ENCODE data around the gene CPSF3. TPM values are rescaled to one million over a fixed set of nuclear protein-coding genes. Genes with fewer than 3 reads are reported as not detected.

CPSF3 gene
- total RNA-seq, 1 donor from 2014 or later = 40.3 TPM

- no peaks in the 10 kb centered on the region for H3K27me3 ChIP-seq (ENCODE audit: insufficient read depth, low read length)
- peaks cover 12% of the 10 kb centered on the region for H3K36me3 ChIP-seq (ENCODE audit: insufficient read depth, low read length)
- no peaks in the 10 kb centered on the region for H3K9me3 ChIP-seq (ENCODE audit: insufficient read depth, low read depth, low read length)
- H4K20me1 ChIP-seq (ENCODE audit: insufficient read depth, low read length) = peaks cover 2% of the 10 kb centered on the region
- peak overlapping the region; percentile 55 for H3K4me2 ChIP-seq (ENCODE audit: low read length)
- peak overlapping the region; percentile 79 for H3K27ac ChIP-seq (ENCODE audit: low read depth, low read length)
- H3K4me3 ChIP-seq (ENCODE audit: insufficient read depth, low read depth, low read length) = no peak overlapping the region
- Mint-ChIP-seq H3K4me3 (ENCODE audit: unreplicated experiment) (peak overlapping the region; percentile 54), H3K27ac (ENCODE audit: unreplicated experiment) (peak overlapping the region; percentile 91), H3K27me3 (ENCODE audit: low read depth, unreplicated experiment) (no peaks in the 10 kb centered on the region), H3K36me3 (ENCODE audit: low read depth, unreplicated experiment) (peaks cover 41% of the 10 kb centered on the region), H3K9me3 (ENCODE audit: unreplicated experiment) (no peaks in the 10 kb centered on the region), H3K4me1 (ENCODE audit: low read depth, unreplicated experiment) (peaks cover 47% of the 10 kb centered on the region)
- H2AFZ ChIP-seq (ENCODE audit: low read depth, low read length) = no peak overlapping the region
- TF ChIP-seq EZH2 (IDR thresholded peaks at IDR 0.05; ENCODE audit: insufficient read depth, low read length) = no peak
- TF ChIP-seq, protein P1, sequence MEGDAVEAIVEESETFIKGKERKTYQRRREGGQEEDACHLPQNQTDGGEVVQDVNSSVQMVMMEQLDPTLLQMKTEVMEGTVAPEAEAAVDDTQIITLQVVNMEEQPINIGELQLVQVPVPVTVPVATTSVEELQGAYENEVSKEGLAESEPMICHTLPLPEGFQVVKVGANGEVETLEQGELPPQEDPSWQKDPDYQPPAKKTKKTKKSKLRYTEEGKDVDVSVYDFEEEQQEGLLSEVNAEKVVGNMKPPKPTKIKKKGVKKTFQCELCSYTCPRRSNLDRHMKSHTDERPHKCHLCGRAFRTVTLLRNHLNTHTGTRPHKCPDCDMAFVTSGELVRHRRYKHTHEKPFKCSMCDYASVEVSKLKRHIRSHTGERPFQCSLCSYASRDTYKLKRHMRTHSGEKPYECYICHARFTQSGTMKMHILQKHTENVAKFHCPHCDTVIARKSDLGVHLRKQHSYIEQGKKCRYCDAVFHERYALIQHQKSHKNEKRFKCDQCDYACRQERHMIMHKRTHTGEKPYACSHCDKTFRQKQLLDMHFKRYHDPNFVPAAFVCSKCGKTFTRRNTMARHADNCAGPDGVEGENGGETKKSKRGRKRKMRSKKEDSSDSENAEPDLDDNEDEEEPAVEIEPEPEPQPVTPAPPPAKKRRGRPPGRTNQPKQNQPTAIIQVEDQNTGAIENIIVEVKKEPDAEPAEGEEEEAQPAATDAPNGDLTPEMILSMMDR (IDR thresholded peaks at IDR 0.05; ENCODE audit: insufficient read depth, low read depth, low read length) = no peak
- FAIRE-seq (peak; percentile 32), DNase-seq (ENCODE audit: low read depth) (peak; percentile 64)
- peaks cover 44% of the 10 kb centered on the region for H3K4me1 ChIP-seq (ENCODE audit: insufficient read depth, low read length)
- H3K9ac ChIP-seq (ENCODE audit: low read length) = peak overlapping the region; percentile 61
- H3K79me2 ChIP-seq (ENCODE audit: insufficient read depth, low read length) = no peaks in the 10 kb centered on the region
These were observed 44.7 kb upstream of the CPSF3 start for GRCh38 chr2:9378433-9379390.

DNA sequence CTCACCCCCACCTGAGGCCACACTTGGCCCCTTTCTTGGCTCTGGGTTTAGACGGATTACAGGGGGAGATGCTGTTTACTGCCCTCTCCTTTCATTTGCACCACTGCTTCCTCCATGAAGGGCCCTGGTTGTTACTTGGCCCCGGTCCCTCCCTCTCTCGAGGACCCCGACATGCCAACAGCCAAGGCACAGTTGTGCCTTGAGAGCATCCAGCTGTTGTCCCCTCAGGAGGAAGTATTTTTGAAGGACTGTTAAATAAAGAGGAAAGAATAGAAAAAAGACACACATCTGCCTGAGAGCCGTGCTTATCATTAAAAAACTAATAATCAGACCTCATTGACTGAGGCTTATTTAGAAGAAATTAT is 44.1 kb upstream of the CPSF3 start:
- Histone ChIP-seq H3K9me3 (ENCODE audit: insufficient read depth, low read depth, low read length) (no peaks in the 10 kb centered on the region), H3K27me3 (ENCODE audit: insufficient read depth, low read length) (no peaks in the 10 kb centered on the region), H3K36me3 (ENCODE audit: insufficient read depth, low read length) (peaks cover 11% of the 10 kb centered on the region), H3K4me1 (ENCODE audit: insufficient read depth, low read length) (peaks cover 44% of the 10 kb centered on the region), H4K20me1 (ENCODE audit: insufficient read depth, low read length) (peaks cover 2% of the 10 kb centered on the region), H3K9ac (ENCODE audit: low read length) (no peak overlapping the region), H3K27ac (ENCODE audit: low read depth, low read length) (no peak overlapping the region), H3K79me2 (ENCODE audit: insufficient read depth, low read length) (no peaks in the 10 kb centered on the region), H3K4me3 (ENCODE audit: insufficient read depth, low read depth, low read length) (no peak overlapping the region), H3K4me2 (ENCODE audit: low read length) (no peak overlapping the region), H2AFZ (ENCODE audit: low read depth, low read length) (no peak overlapping the region)
- peak overlapping the region; percentile 54 for H3K4me3 Mint-ChIP-seq (ENCODE audit: unreplicated experiment)
- TF ChIP-seq, protein P1 (IDR thresholded peaks at IDR 0.05; ENCODE audit: insufficient read depth, low read depth, low read length) = no peak
- TF ChIP-seq EZH2 (IDR thresholded peaks at IDR 0.05; ENCODE audit: insufficient read depth, low read length) = no peak
- H3K4me1 Mint-ChIP-seq (ENCODE audit: low read depth, unreplicated experiment) = peaks cover 47% of the 10 kb centered on the region
- peak overlapping the region; percentile 53 for H3K27ac Mint-ChIP-seq (ENCODE audit: unreplicated experiment)
- H3K27me3 Mint-ChIP-seq (ENCODE audit: low read depth, unreplicated experiment) = no peaks in the 10 kb centered on the region
- FAIRE-seq (no peak), DNase-seq (ENCODE audit: low read depth) (no peak)
- H3K9me3 Mint-ChIP-seq (ENCODE audit: unreplicated experiment) = no peaks in the 10 kb centered on the region
- H3K36me3 Mint-ChIP-seq (ENCODE audit: low read depth, unreplicated experiment) = peaks cover 40% of the 10 kb centered on the region

Data from astrocyte (in vitro differentiated cells and primary cell).